Muscle layer of colon (tissue), 2 donors: ENCODE measurements around the gene GNPAT.

Experiments used
- H3K27ac ChIP-seq: one replicate; pipeline ENCODE4 v1.7.0; 2013; ENCODE audit warnings: low read depth, mild to moderate bottlenecking, low read length, moderate library complexity
- H3K27me3 ChIP-seq, 2 donors: one replicate each; pipeline ENCODE4 v1.7.0; 2013; ENCODE audit warnings: low read length in 2 of 2, mild to moderate bottlenecking in 2 of 2; ENCODE audit not compliant: insufficient read depth in 2 of 2, control insufficient read depth in 1 of 2
- H3K36me3 ChIP-seq: one replicate; pipeline ENCODE4 v1.7.0; 2013; ENCODE audit warnings: mild to moderate bottlenecking, low read length; ENCODE audit not compliant: insufficient read depth
- H3K4me1 ChIP-seq: one replicate; pipeline ENCODE4 v1.7.0; 2013; ENCODE audit warnings: mild to moderate bottlenecking, low read length; ENCODE audit not compliant: insufficient read depth
- H3K4me3 ChIP-seq, 2 donors: one replicate each; pipeline ENCODE4 v1.7.0; 2013; ENCODE audit warnings: low read length in 2 of 2, low read depth in 1 of 2, mild to moderate bottlenecking in 1 of 2, moderate library complexity in 1 of 2
- H3K9ac ChIP-seq: one replicate; pipeline ENCODE4 v1.7.0; 2013; ENCODE audit warnings: low read length
- H3K9me3 ChIP-seq: one replicate; pipeline ENCODE4 v1.7.0; 2013; ENCODE audit warnings: mild to moderate bottlenecking, low read length
- donor health status: abdominal sarcoma.
- donor health status: Adenocarcinoma of cecum.

Gene GNPAT

DNA sequence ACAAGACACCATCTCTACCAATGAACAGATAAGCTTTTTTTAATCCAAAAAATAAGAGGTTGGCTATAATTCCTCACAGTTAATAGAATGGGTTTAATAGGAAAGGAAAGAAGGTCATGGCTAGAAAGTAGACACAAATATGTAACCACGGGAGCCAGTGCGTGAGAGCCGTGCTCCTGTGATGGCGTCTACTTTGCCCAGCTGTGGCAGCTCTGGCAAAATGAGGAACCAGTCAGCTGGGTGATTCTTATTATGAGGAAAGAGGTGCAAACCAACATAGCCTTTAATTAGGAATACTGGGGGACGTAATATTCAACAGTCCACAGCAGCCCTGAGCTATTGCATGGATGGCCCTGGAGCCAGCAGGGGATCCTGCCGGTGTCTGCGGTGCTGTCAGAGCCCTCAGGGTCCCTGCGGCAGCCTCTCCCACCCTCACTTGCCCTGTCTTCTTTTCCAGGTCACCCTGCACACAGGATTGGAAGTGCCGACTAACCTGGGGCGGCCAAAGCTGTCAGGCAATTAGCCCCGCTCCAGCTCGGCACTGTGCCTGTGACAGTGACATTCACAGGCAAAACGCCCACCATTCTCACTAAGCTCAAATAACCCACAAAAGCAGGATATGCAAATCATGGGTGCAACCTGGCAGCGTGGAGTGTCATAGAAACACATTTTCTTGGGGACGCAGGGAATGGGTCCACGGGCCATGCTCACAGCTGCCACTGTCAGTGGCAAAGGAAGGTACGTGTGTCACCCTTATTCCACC lies 25.9 kb upstream of the GNPAT start:
- H3K27ac ChIP-seq, result no peak overlapping the region
- no peak overlapping the region for H3K9ac ChIP-seq
- peaks cover 0 to 11% of the 10 kb centered on the region in 2 donors for H3K27me3 ChIP-seq
- H3K9me3 ChIP-seq, result no peaks in the 10 kb centered on the region
- H3K4me1 ChIP-seq, result peaks cover 8% of the 10 kb centered on the region
- no peak overlapping the region for H3K4me3 ChIP-seq
- H3K36me3 ChIP-seq, result no peaks in the 10 kb centered on the region

GRCh38 chr1:231215681-231216385 lies 25.2 kb upstream of the GNPAT start:
- Histone ChIP-seq H3K9ac (no peak overlapping the region), H3K36me3 (no peaks in the 10 kb centered on the region), H3K27me3 (peaks cover 0 to 11% of the 10 kb centered on the region in 2 donors), H3K4me3 (no peak overlapping the region), H3K4me1 (peaks cover 8% of the 10 kb centered on the region), H3K9me3 (no peaks in the 10 kb centered on the region), H3K27ac (no peak overlapping the region)

DNA sequence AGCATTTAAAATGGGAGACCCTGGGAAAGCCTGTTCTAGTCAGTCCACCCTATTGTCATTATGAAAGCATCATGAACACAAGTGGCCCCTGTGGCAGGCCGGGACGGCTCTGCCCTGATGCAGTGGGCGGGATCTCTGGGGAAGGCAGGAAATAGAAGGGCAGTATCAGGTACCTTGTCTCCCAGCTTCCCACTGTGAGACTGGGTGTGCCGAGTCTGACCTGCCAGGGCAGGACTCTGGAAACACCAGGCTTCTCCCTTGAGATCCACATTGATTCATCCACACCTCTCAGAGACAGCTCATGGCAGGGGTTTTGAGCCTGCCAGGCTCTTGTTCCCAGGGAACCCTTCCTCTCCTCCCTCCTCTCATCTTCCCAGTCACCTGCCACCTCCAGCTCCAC lies 24.5 kb upstream of the GNPAT start:
- Histone ChIP-seq H3K27me3 (peaks cover 0 to 11% of the 10 kb centered on the region in 2 donors), H3K4me3 (no peak overlapping the region), H3K9ac (no peak overlapping the region), H3K36me3 (no peaks in the 10 kb centered on the region), H3K4me1 (peaks cover 2% of the 10 kb centered on the region), H3K9me3 (no peaks in the 10 kb centered on the region), H3K27ac (no peak overlapping the region)

GRCh38 chr1:231217056-231217455 lies 24.0 kb upstream of the GNPAT start:
- Histone ChIP-seq H3K27me3 (peaks cover 0 to 11% of the 10 kb centered on the region in 2 donors), H3K27ac (no peak overlapping the region)

DNA sequence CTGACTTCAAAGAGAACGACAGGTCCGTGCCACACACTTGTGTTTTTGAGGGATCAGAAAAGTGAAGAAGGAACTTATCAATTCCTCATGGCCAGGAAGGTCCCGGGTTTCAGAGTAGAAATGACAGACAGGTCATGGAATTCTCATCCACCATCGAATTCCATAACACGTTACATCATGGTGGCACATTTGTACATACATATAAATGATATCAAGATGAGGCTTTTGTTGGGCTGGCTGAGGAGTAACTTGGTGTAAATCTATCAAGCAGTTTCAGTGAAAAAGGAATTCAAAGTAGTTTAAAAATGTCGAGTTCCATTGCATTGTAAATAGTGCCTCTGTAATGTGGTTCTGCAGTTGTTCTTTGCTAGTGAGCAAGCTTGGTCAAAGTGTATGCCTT lies 22.9 kb upstream of the GNPAT start:
- no peak overlapping the region for H3K27ac ChIP-seq
- no peak overlapping the region for H3K4me3 ChIP-seq
- no peaks in the 10 kb centered on the region for H3K9me3 ChIP-seq
- no peaks in the 10 kb centered on the region for H3K4me1 ChIP-seq
- H3K36me3 ChIP-seq, result no peaks in the 10 kb centered on the region
- H3K27me3 ChIP-seq, result peaks cover 0 to 11% of the 10 kb centered on the region in 2 donors
- no peak overlapping the region for H3K9ac ChIP-seq

More at GRCh38 chr1:231217056-231217455, 24.0 kb upstream of the GNPAT start:
- no peak overlapping the region for H3K9ac ChIP-seq
- no peak overlapping the region for H3K4me3 ChIP-seq
- H3K4me1 ChIP-seq, result no peaks in the 10 kb centered on the region
- no peaks in the 10 kb centered on the region for H3K9me3 ChIP-seq
- H3K36me3 ChIP-seq, result no peaks in the 10 kb centered on the region

GRCh38 chr1:231219422-231220401 lies 21.3 kb upstream of the GNPAT start:
- Histone ChIP-seq H3K4me1 (no peaks in the 10 kb centered on the region), H3K9me3 (no peaks in the 10 kb centered on the region), H3K9ac (no peak overlapping the region), H3K36me3 (peaks cover 7% of the 10 kb centered on the region), H3K4me3 (no peak overlapping the region), H3K27ac (no peak overlapping the region), H3K27me3 (peaks cover 0 to 7% of the 10 kb centered on the region in 2 donors)

- Histone ChIP-seq H3K9ac (no peak overlapping the region), H3K4me3 (no peak overlapping the region), H3K36me3 (peaks cover 17% of the 10 kb centered on the region), H3K4me1 (no peaks in the 10 kb centered on the region), H3K27ac (no peak overlapping the region), H3K27me3 (peaks cover 0 to 7% of the 10 kb centered on the region in 2 donors), H3K9me3 (no peaks in the 10 kb centered on the region)
Measured at GRCh38 chr1:231220801-231221200, 20.2 kb upstream of the GNPAT start.

DNA sequence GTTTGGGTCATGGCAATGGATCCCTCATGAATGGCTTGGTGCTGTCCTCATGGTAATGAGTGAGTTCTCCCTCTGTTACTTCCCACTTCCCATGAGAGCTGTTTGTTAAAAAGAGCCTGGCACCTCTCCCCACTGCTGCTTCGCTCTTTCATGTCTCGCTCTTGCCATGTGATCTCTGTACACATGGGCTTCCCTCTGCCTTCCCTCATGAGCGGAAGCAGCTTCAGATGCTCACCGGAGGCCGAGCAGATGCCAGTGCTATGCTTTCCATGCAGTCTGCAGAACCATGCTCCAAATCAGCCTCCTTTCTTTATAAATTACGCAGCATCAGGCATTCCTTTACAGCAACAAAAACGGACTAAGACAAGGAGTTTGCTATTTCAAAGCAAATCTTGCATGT lies 14.9 kb upstream of the GNPAT start:
- H3K4me1 ChIP-seq, result no peaks in the 10 kb centered on the region
- no peaks in the 10 kb centered on the region for H3K9me3 ChIP-seq
- H3K4me3 ChIP-seq, result no peak overlapping the region
- H3K27me3 ChIP-seq, result no peaks in the 10 kb centered on the region
- H3K27ac ChIP-seq, result no peak overlapping the region
- H3K9ac ChIP-seq, result no peak overlapping the region
- peaks cover 35% of the 10 kb centered on the region for H3K36me3 ChIP-seq

GRCh38 chr1:231231511-231231910 lies 9.5 kb upstream of the GNPAT start:
- no peaks in the 10 kb centered on the region for H3K27me3 ChIP-seq
- H3K9ac ChIP-seq, result no peak overlapping the region
- H3K27ac ChIP-seq, result no peak overlapping the region
- H3K4me1 ChIP-seq, result peaks cover 4% of the 10 kb centered on the region
- no peaks in the 10 kb centered on the region for H3K9me3 ChIP-seq
- H3K4me3 ChIP-seq, result no peak overlapping the region
- peaks cover 28% of the 10 kb centered on the region for H3K36me3 ChIP-seq

GRCh38 chr1:231232870-231233734 lies 7.9 kb upstream of the GNPAT start:
- Histone ChIP-seq H3K4me3 (no peak overlapping the region), H3K9ac (no peak overlapping the region), H3K9me3 (no peaks in the 10 kb centered on the region), H3K27ac (no peak overlapping the region), H3K36me3 (peaks cover 27% of the 10 kb centered on the region), H3K27me3 (no peaks in the 10 kb centered on the region), H3K4me1 (peaks cover 5% of the 10 kb centered on the region)
